Measurements from ENCODE around the gene XNDC1N. TPM values are rescaled to one million over a fixed set of nuclear protein-coding genes. Genes with fewer than 3 reads are reported as not detected.

The XNDC1N gene
- polyA plus RNA-seq, 2 of the 4 experiments (the other 2 are of a cell fraction): 4.3 to 7.6 TPM

GRCh38 chr11:71931245-71931602 is 2.8 kb upstream of the XNDC1N start:
- peak overlapping the region; percentile 94 for H3K4me2 ChIP-seq
- H3K9me3 ChIP-seq: no peaks in the 10 kb centered on the region
- 43% methylated on average over 2 of the region's 2 CpGs for WGBS (ENCODE audit: missing lambda C conversion rate)
- FAIRE-seq: no peak
- peaks cover 71% of the 10 kb centered on the region for H3K4me1 ChIP-seq
- POLR2A ChIA-PET: interaction anchor here (1.0 kb wide), 1 partner anchor 13 kb away, joined by 5 read pairs; no protein-coding TSS in a partner anchor
- peak overlapping the region in 1 of 2 experiments; percentile 7; a peak in 1 of 6 replicates for H3K27ac ChIP-seq
- DNase-seq (ENCODE audit: low read depth in 1 of 2, low spot score in 1 of 2): no peak
- CTCF ChIA-PET: interaction anchor here (1.0 to 4.0 kb wide), 6 partner anchors 11 to 52 kb away, joined by 3 to 32 read pairs (median 4); no protein-coding TSS in a partner anchor
- no peak for TF ChIP-seq FOXS1 (CRISPR knock-in tag; IDR thresholded peaks at IDR 0.05)
- no peak for TF ChIP-seq RAD21 (conservative IDR thresholded peaks at IDR 0.05 in 1 of 2, IDR thresholded peaks at IDR 0.05 in 1 of 2)
- no peak for TF ChIP-seq MAZ (IDR thresholded peaks at IDR 0.05; ENCODE audit: borderline replicate concordance, low read depth, low read length)
- TF ChIP-seq CEBPB (IDR thresholded peaks at IDR 0.05): no peak
- no peak for TF ChIP-seq JUN (IDR thresholded peaks at IDR 0.05)
- no peak for TF ChIP-seq FOSB (CRISPR knock-in tag; IDR thresholded peaks at IDR 0.05)
- TF ChIP-seq TFCP2L1 (CRISPR knock-in tag; IDR thresholded peaks at IDR 0.05): no peak
- TF ChIP-seq ZFP36 (IDR thresholded peaks at IDR 0.05; ENCODE audit: borderline replicate concordance, partially characterized antibody): no peak
- no peak for TF ChIP-seq BHLHE40 (IDR thresholded peaks at IDR 0.05; ENCODE audit: low read depth, low read length)
- no peak for TF ChIP-seq RARB (CRISPR knock-in tag; IDR thresholded peaks at IDR 0.05)
- ATAC-seq: no peak
- no peak overlapping the region for H3K4me3 ChIP-seq

- Histone ChIP-seq H3K27ac (peak overlapping the region; percentile 91 to 95; a peak in 4 of 6 replicates), H3K4me3 (peak overlapping the region; percentile 90), H3K9me3 (no peaks in the 10 kb centered on the region), H3K4me1 (peaks cover 66% of the 10 kb centered on the region), H3K4me2 (peak overlapping the region; percentile 94)
- POLR2A ChIA-PET: interaction anchor here (1.0 kb wide), 1 partner anchor 14 kb away, joined by 5 read pairs; no protein-coding TSS in a partner anchor
- no peak for FAIRE-seq
- no peak for DNase-seq (ENCODE audit: low read depth in 1 of 2, low spot score in 1 of 2)
- TF ChIP-seq HOXB5 (CRISPR knock-in tag; IDR thresholded peaks at IDR 0.05): no peak
- TF ChIP-seq POLR2A (IDR thresholded peaks at IDR 0.05; ENCODE audit: low read length): no peak
- no peak for TF ChIP-seq CEBPB (IDR thresholded peaks at IDR 0.05)
- TF ChIP-seq ZFP36 (IDR thresholded peaks at IDR 0.05; ENCODE audit: borderline replicate concordance, partially characterized antibody): no peak
- no peak for TF ChIP-seq EHF (CRISPR knock-in tag; IDR thresholded peaks at IDR 0.05)
- TF ChIP-seq CHD4 (IDR thresholded peaks at IDR 0.05; ENCODE audit: borderline replicate concordance): no peak
- TF ChIP-seq REST (IDR thresholded peaks at IDR 0.05): no peak
- TF ChIP-seq ESRRA (IDR thresholded peaks at IDR 0.05; ENCODE audit: borderline replicate concordance, low read length): no peak
- no peak for TF ChIP-seq MAZ (IDR thresholded peaks at IDR 0.05; ENCODE audit: borderline replicate concordance, low read depth, low read length)
- no peak for TF ChIP-seq EHMT2 (IDR thresholded peaks at IDR 0.05; ENCODE audit: low read depth)
- no peak for TF ChIP-seq TP53 (CRISPR knock-in tag; IDR thresholded peaks at IDR 0.05)
- no peak for TF ChIP-seq MAX (IDR thresholded peaks at IDR 0.05)
- TF ChIP-seq HOXB13 (CRISPR knock-in tag; IDR thresholded peaks at IDR 0.05; ENCODE audit: low read depth): no peak
- TF ChIP-seq BHLHE40 (IDR thresholded peaks at IDR 0.05; ENCODE audit: low read depth, low read length): no peak
- no peak for TF ChIP-seq SMC3 (IDR thresholded peaks at IDR 0.05)
- TF ChIP-seq, protein P1, sequence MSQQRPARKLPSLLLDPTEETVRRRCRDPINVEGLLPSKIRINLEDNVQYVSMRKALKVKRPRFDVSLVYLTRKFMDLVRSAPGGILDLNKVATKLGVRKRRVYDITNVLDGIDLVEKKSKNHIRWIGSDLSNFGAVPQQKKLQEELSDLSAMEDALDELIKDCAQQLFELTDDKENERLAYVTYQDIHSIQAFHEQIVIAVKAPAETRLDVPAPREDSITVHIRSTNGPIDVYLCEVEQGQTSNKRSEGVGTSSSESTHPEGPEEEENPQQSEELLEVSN (IDR thresholded peaks at IDR 0.05; ENCODE audit: borderline replicate concordance, low read depth): no peak
- no peak for TF ChIP-seq CHD2 (IDR thresholded peaks at IDR 0.05; ENCODE audit: low read length, partially characterized antibody)
- TF ChIP-seq, protein P2, sequence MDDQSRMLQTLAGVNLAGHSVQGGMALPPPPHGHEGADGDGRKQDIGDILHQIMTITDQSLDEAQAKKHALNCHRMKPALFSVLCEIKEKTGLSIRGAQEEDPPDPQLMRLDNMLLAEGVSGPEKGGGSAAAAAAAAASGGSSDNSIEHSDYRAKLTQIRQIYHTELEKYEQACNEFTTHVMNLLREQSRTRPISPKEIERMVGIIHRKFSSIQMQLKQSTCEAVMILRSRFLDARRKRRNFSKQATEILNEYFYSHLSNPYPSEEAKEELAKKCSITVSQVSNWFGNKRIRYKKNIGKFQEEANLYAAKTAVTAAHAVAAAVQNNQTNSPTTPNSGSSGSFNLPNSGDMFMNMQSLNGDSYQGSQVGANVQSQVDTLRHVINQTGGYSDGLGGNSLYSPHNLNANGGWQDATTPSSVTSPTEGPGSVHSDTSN (IDR thresholded peaks at IDR 0.05): no peak
- TF ChIP-seq PHF8 (IDR thresholded peaks at IDR 0.05; ENCODE audit: borderline replicate concordance, low read depth): no peak
- CTCF ChIA-PET: interaction anchor here (1.0 to 4.0 kb wide), 5 partner anchors 10 to 52 kb away, joined by 3 to 32 read pairs (median 5); no protein-coding TSS in a partner anchor
- WGBS (ENCODE audit: missing lambda C conversion rate): 75% methylated on average over 11 of the region's 11 CpGs
- ATAC-seq: no peak
Observed at GRCh38 chr11:71930556-71931244, 2.3 kb upstream of the XNDC1N start.

All from A549 (cell line).